Osteocyte (in vitro differentiated cells): ENCODE data around the gene BCR. TPM values are rescaled to one million over a fixed set of nuclear protein-coding genes. Genes with fewer than 3 reads are reported as not detected.

ENCODE experiments used
- DNase-seq: peaks from one replicate; pipeline ENCODE4 v3.0.0; 2021; ENCODE audit warnings: mixed read lengths; ENCODE audit not compliant: unreplicated experiment; ENCODE audit errors: extremely low spot score
- H3K27ac Mint-ChIP-seq: one replicate; pipeline ENCODE4 v1.8.0; 2021; ENCODE audit warnings: mild to moderate bottlenecking, mixed read lengths; ENCODE audit not compliant: unreplicated experiment
- H3K27me3 Mint-ChIP-seq: one replicate; pipeline ENCODE4 v1.8.0; 2021; ENCODE audit warnings: mixed read lengths; ENCODE audit not compliant: unreplicated experiment
- H3K36me3 Mint-ChIP-seq: one replicate; pipeline ENCODE4 v1.8.0; 2021; ENCODE audit warnings: mixed read lengths; ENCODE audit not compliant: unreplicated experiment
- H3K4me1 Mint-ChIP-seq: one replicate; pipeline ENCODE4 v1.8.0; 2021; ENCODE audit warnings: mixed read lengths; ENCODE audit not compliant: unreplicated experiment
- H3K4me3 Mint-ChIP-seq: one replicate; pipeline ENCODE4 v1.8.0; 2021; ENCODE audit warnings: mild to moderate bottlenecking, moderate library complexity, mixed read lengths; ENCODE audit not compliant: unreplicated experiment
- H3K9me3 Mint-ChIP-seq: one replicate; pipeline ENCODE4 v1.8.0; 2021; ENCODE audit warnings: mixed read lengths; ENCODE audit not compliant: unreplicated experiment
- CTCF ChIP-seq: fragments of 200-600 bp; sonication (generic); IDR thresholded peaks from 2 replicates; pipeline ENCODE4 v1.5.0; 2021; ENCODE audit warnings: antibody characterized with exemption, mild to moderate bottlenecking, moderate library complexity
- total RNA-seq: library from RNA; stranded (reverse); gene quantifications from 2 replicates; pipeline ENCODE4 v1.2.1, GENCODE V29; 2021

BCR gene
- total RNA-seq, 1 donor from 2014 or later: 35.3 TPM

GRCh38 chr22:23137468-23137867, 42.8 kb upstream of the BCR start:
- peaks cover 13% of the 10 kb centered on the region for H3K27me3 Mint-ChIP-seq
- no peak for TF ChIP-seq CTCF
- no peaks in the 10 kb centered on the region for H3K9me3 Mint-ChIP-seq
- H3K27ac Mint-ChIP-seq: no peak overlapping the region
- peaks cover 20% of the 10 kb centered on the region for H3K4me1 Mint-ChIP-seq
- DNase-seq: no peak
- no peak overlapping the region for H3K4me3 Mint-ChIP-seq
- H3K36me3 Mint-ChIP-seq: no peaks in the 10 kb centered on the region

GRCh38 chr22:23137905-23138561, 42.3 kb upstream of the BCR start:
- Mint-ChIP-seq H3K4me1 (peaks cover 20% of the 10 kb centered on the region), H3K9me3 (no peaks in the 10 kb centered on the region), H3K4me3 (no peak overlapping the region), H3K27ac (peak overlapping the region; percentile 79), H3K36me3 (no peaks in the 10 kb centered on the region), H3K27me3 (peaks cover 13% of the 10 kb centered on the region)
- DNase-seq: no peak
- no peak for TF ChIP-seq CTCF

- no peak for DNase-seq
- peaks cover 6% of the 10 kb centered on the region for H3K27me3 Mint-ChIP-seq
- no peaks in the 10 kb centered on the region for H3K36me3 Mint-ChIP-seq
- H3K27ac Mint-ChIP-seq: peak overlapping the region; percentile 79
- no peak for TF ChIP-seq CTCF
- H3K4me1 Mint-ChIP-seq: peaks cover 20% of the 10 kb centered on the region
- H3K4me3 Mint-ChIP-seq: no peak overlapping the region
- no peaks in the 10 kb centered on the region for H3K9me3 Mint-ChIP-seq
These were observed 41.5 kb upstream of the BCR start for GRCh38 chr22:23138584-23139435.

- Mint-ChIP-seq H3K9me3 (no peaks in the 10 kb centered on the region), H3K27ac (no peak overlapping the region), H3K36me3 (no peaks in the 10 kb centered on the region), H3K27me3 (no peaks in the 10 kb centered on the region), H3K4me3 (no peak overlapping the region), H3K4me1 (peaks cover 25% of the 10 kb centered on the region)
- no peak for DNase-seq
- no peak for TF ChIP-seq CTCF
These were observed 39.9 kb upstream of the BCR start for GRCh38 chr22:23140385-23140784.

- Mint-ChIP-seq H3K4me3 (no peak overlapping the region), H3K27ac (peak overlapping the region; percentile 74), H3K4me1 (peaks cover 33% of the 10 kb centered on the region), H3K9me3 (no peaks in the 10 kb centered on the region), H3K27me3 (no peaks in the 10 kb centered on the region), H3K36me3 (no peaks in the 10 kb centered on the region)
- TF ChIP-seq CTCF: no peak
- no peak for DNase-seq
These were observed 37.7 kb upstream of the BCR start for GRCh38 chr22:23142546-23143105.
